OCI-LY1 (cell line): Measurements from ENCODE around the gene CC2D1A.
A peak's percentile ranks its signal among the peaks of the same experiment; 100 is the strongest.

Experiments used
- H2AFZ ChIP-seq: fragments of 200-600 bp; sonication (generic), shearing (Covaris generic); 2 replicates; pipeline ENCODE4 v1.6.0; 2014; ENCODE audit warnings: antibody characterized with exemption, mild to moderate bottlenecking, low read length
- H3F3A ChIP-seq: fragments of 200-600 bp; sonication (generic), shearing (Covaris generic); 2 replicates; pipeline ENCODE4 v1.6.0; 2014; ENCODE audit warnings: mild to moderate bottlenecking, antibody characterized with exemption, low read length, moderate library complexity; ENCODE audit not compliant: insufficient read depth
- H3K27ac ChIP-seq: fragments of 200-600 bp; sonication (generic); 2 replicates; pipeline ENCODE4 v1.5.1; 2014; ENCODE audit warnings: low read length, mixed run types, mild to moderate bottlenecking, low read depth; ENCODE audit not compliant: poor library complexity, severe bottlenecking
- H3K27me3 ChIP-seq: fragments of 200-600 bp; sonication (generic); 2 replicates; pipeline ENCODE4 v1.6.0; 2014; ENCODE audit warnings: antibody characterized with exemption, mild to moderate bottlenecking, low read length, moderate library complexity; ENCODE audit not compliant: insufficient read depth
- H3K36me3 ChIP-seq: fragments of 200-600 bp; sonication (generic); 2 replicates; pipeline ENCODE4 v1.6.1; 2014; ENCODE audit warnings: mild to moderate bottlenecking, antibody characterized with exemption, low read length, moderate library complexity, mixed read lengths; ENCODE audit not compliant: insufficient read depth
- H3K4me1 ChIP-seq: fragments of 200-600 bp; sonication (generic); 2 replicates; pipeline ENCODE4 v1.5.1; 2014; ENCODE audit warnings: mild to moderate bottlenecking, low read length, moderate library complexity; ENCODE audit not compliant: insufficient read depth, severe bottlenecking
- H3K4me2 ChIP-seq: fragments of 200-600 bp; sonication (generic), shearing (Covaris generic); 2 replicates; pipeline ENCODE4 v1.6.1; 2014; ENCODE audit warnings: low read length
- H3K4me3 ChIP-seq: fragments of 200-600 bp; sonication (generic); 2 replicates; pipeline ENCODE4 v1.5.1; 2014; ENCODE audit warnings: low read length, low read depth, mild to moderate bottlenecking, mixed read lengths; ENCODE audit not compliant: poor library complexity, severe bottlenecking
- H3K79me2 ChIP-seq: fragments of 200-600 bp; shearing (Covaris generic); 2 replicates; pipeline ENCODE4 v1.6.1; 2016; ENCODE audit warnings: mixed run types, low read length, mixed read lengths; ENCODE audit not compliant: insufficient read depth
- H3K9ac ChIP-seq: fragments of 200-600 bp; sonication (generic), shearing (Covaris generic); 2 replicates; pipeline ENCODE4 v1.6.1; 2014; ENCODE audit warnings: mild to moderate bottlenecking, low read length, mixed read lengths
- H3K9me2 ChIP-seq: fragments of 200-600 bp; sonication (generic), shearing (Covaris generic); 2 replicates; pipeline ENCODE4 v1.6.1; 2014; ENCODE audit warnings: low read depth, mild to moderate bottlenecking, low read length, mixed read lengths
- H3K9me3 ChIP-seq: fragments of 200-600 bp; shearing (Covaris generic); 2 replicates; pipeline ENCODE4 v1.6.1; 2014; ENCODE audit warnings: low read length, mixed read lengths
- H4K20me1 ChIP-seq: fragments of 200-600 bp; sonication (generic), shearing (Covaris generic); 2 replicates; pipeline ENCODE4 v1.6.0; 2016; ENCODE audit warnings: mild to moderate bottlenecking, low read length; ENCODE audit not compliant: insufficient read depth
- EZH2 ChIP-seq: fragments of 200-600 bp; sonication (generic), shearing (Covaris generic); IDR thresholded peaks from 2 replicates; pipeline ENCODE4 v1.8.0; 2017; ENCODE audit warnings: borderline replicate concordance, mixed run types, mild to moderate bottlenecking, antibody characterized with exemption, low read length, moderate library complexity, mixed read lengths
- TF ChIP-seq, protein P1 (sequence below): fragments of 200-600 bp; sonication (generic), shearing (Covaris generic); IDR thresholded peaks from 2 replicates; pipeline ENCODE4 v1.5.1; 2017; ENCODE audit warnings: mild to moderate bottlenecking, antibody characterized with exemption, low read length, moderate library complexity, mixed read lengths

Gene CC2D1A

DNA sequence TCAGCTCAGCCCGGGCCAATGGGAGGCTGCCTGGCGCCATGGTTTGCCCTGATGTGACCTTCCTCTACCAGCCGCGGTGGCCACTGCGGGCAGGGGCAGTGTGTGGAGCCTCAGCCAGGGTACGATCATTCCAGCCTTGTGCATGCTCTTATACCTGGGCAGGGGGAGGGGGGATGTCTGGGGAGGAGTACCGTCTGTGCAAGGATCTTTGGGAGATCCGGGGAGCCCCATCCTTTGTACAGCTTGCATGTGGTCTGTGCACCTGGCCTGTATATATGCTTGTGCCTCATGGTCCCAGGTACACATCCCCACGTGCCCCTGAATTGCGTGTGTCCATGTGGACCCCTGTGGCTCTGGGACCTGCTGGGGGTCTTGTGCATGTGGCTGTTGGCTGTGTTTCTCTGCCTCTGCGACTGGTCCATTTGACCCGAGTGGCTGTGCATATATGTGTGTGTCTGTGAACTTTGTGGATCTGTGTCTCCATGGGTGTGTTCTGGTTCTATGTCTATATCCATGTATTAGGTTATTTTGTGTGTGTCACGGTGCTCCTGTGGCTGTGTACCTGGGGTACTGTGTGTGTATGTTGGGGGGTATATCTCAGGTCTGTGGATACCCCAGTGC is 41.8 kb upstream of the CC2D1A start:
- H3K36me3 ChIP-seq = no peaks in the 10 kb centered on the region
- no peaks in the 10 kb centered on the region for H3K9me2 ChIP-seq
- no peaks in the 10 kb centered on the region for H3F3A ChIP-seq
- no peak overlapping the region for H3K9ac ChIP-seq
- no peaks in the 10 kb centered on the region for H3K9me3 ChIP-seq
- H3K27ac ChIP-seq = no peak overlapping the region
- H3K79me2 ChIP-seq = no peaks in the 10 kb centered on the region
- H4K20me1 ChIP-seq = no peaks in the 10 kb centered on the region
- peaks cover 11% of the 10 kb centered on the region; the same call in 1 of the 2 replicates for H3K27me3 ChIP-seq
- no peak overlapping the region for H3K4me3 ChIP-seq
- peaks cover 6% of the 10 kb centered on the region for H3K4me1 ChIP-seq
- no peak for TF ChIP-seq EZH2
- no peak overlapping the region for H2AFZ ChIP-seq
- no peak overlapping the region for H3K4me2 ChIP-seq

DNA sequence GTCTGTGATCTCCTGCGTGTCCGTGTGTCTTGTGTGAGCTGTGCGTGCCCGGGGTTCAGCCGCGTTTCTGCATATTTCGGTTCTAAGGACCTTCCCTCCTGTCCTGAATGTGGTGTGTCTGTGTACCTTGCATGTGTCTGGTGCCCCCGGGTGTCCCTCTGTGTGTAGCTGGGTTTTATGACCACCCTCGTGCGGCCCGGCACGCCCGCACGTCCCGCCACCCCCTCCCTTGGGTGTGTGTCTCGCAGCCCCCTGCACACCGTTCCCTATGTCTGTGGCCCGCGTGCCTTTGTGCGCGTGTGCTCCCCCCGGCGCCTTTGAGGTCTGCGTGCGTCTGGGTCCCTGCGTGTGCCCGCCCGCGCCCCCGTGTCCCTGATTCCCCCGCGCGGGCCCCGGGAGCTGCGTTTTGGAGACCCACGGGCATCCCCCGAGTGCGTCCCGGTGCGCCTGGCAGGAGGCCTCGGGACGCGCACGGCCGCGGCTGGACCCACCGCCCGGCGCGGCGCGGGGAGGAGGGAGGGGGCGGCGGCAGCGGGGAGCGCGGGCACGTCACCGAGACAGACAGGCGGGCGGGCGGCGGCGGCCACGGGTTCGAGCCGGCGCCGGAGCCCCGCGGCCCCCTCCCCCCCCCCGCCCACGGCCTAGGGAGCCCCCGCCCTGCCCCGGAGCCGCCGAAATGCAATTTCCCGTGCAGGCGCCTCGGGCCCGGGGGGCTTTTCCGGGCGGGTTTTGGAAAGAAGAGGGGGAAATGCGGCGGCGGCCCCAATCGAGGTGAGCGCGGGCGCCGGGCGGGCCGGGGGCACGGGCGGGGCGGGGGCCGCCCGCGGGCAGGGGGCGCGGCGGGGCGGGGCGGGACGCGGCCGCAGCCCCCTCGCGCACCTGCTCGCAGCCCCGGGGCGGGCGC is 41.1 kb upstream of the CC2D1A start:
- Histone ChIP-seq H3K79me2 (no peaks in the 10 kb centered on the region), H3K4me3 (peak overlapping the region; percentile 52), H3K9ac (no peak overlapping the region), H3K27me3 (peaks cover 11% of the 10 kb centered on the region; the same call in 1 of the 2 replicates), H3K36me3 (no peaks in the 10 kb centered on the region), H3K9me3 (no peaks in the 10 kb centered on the region), H2AFZ (no peak overlapping the region), H4K20me1 (no peaks in the 10 kb centered on the region), H3F3A (no peaks in the 10 kb centered on the region), H3K27ac (no peak overlapping the region), H3K4me2 (peak overlapping the region; percentile 62; the same call in 1 of the 2 replicates), H3K9me2 (no peaks in the 10 kb centered on the region), H3K4me1 (peaks cover 6% of the 10 kb centered on the region)
- TF ChIP-seq EZH2 = no peak
- TF ChIP-seq, protein P1, sequence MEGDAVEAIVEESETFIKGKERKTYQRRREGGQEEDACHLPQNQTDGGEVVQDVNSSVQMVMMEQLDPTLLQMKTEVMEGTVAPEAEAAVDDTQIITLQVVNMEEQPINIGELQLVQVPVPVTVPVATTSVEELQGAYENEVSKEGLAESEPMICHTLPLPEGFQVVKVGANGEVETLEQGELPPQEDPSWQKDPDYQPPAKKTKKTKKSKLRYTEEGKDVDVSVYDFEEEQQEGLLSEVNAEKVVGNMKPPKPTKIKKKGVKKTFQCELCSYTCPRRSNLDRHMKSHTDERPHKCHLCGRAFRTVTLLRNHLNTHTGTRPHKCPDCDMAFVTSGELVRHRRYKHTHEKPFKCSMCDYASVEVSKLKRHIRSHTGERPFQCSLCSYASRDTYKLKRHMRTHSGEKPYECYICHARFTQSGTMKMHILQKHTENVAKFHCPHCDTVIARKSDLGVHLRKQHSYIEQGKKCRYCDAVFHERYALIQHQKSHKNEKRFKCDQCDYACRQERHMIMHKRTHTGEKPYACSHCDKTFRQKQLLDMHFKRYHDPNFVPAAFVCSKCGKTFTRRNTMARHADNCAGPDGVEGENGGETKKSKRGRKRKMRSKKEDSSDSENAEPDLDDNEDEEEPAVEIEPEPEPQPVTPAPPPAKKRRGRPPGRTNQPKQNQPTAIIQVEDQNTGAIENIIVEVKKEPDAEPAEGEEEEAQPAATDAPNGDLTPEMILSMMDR = no peak

DNA sequence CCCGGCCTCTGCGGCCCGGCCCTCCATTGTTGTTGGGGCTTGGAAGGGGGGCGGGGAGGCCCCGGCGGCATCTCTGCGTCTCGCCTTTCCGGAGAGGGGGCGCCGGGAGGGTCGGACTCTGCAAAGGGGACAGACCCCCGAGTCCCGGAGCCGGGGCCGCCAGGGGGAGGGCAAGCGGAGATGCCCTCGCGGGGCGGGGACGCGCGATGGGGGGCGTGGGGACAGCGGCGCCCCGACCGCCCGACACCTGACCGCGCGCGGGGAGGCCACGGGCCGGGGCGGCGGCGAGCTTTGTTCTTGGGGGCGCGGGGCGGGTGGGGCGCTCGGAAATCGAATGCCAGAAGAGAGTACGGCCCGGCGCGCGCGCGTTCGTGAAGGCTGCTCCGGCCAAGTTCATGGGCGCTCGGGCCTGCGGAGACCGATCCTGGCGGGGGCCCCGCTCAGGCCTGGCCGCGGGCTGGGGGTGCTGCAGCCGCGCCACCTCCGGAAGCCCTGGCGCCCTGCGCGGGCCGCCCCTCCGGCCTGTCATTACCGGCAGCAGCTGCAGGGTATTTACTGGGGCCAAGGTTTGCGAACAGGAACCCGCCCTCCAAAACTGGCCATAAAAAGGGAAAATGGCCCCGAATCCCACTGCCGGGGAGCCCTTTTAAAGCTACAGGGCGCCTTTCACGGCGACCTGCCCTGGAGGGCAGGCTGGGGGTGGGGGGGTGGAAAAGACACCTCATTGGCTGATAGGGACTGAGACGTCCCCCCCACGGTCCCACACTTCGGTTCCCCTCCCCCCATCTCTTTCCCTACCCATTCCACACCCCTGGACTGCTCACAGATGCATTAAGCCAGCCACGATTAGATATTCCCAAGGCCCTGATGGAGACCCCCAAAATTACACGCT is 40.2 kb upstream of the CC2D1A start:
- Histone ChIP-seq H4K20me1 (no peaks in the 10 kb centered on the region), H3K9me2 (no peaks in the 10 kb centered on the region), H3K4me1 (peaks cover 6% of the 10 kb centered on the region), H3K4me2 (peak overlapping the region; percentile 62), H2AFZ (no peak overlapping the region), H3K36me3 (no peaks in the 10 kb centered on the region), H3F3A (no peaks in the 10 kb centered on the region), H3K4me3 (peak overlapping the region; percentile 52), H3K9ac (peak overlapping the region; percentile 23; the same call in 1 of the 2 replicates), H3K79me2 (no peaks in the 10 kb centered on the region), H3K27me3 (peaks cover 7% of the 10 kb centered on the region; the same call in 1 of the 2 replicates), H3K27ac (no peak overlapping the region), H3K9me3 (no peaks in the 10 kb centered on the region)
- TF ChIP-seq, protein P1 = no peak
- TF ChIP-seq EZH2 = no peak
